ENCODE results near the gene FGD6. TPM values are rescaled to one million over a fixed set of nuclear protein-coding genes. Genes with fewer than 3 reads are reported as not detected.

FGD6 gene
- total and polyA plus RNA-seq, 11 donors: 2.8 to 29.1 (median 18.5) TPM

DNA sequence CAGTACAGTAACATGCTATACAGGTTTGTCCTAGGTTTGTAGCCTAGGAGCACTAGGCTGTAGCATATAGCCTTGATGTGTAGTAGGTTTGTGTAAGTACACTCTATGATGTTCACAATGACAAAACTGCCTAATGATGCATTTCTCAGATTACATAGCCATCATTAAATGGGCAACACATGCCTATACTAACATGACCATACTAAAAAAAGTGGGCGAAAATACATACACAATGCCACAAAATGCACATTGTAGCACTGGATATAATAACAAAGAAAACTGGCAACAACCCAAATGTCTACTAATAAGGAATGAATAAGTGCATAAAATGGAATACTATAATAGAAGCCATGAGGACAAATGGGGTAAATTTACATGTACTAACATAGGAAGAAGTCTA, 182.5 kb downstream of the FGD6 start:
- Histone ChIP-seq H3K27ac (no peak overlapping the region), H3K9me3 (no peaks in the 10 kb centered on the region), H3K36me3 (peaks cover 0 to 100% (median 85%) of the 10 kb centered on the region in 9 donors), H3K27me3 (no peaks in the 10 kb centered on the region), H3K4me3 (no peak overlapping the region), H3K4me1 (peaks cover 0 to 9% (median 0%) of the 10 kb centered on the region in 12 donors)
- intact Hi-C loops (cut with DNase I): no loop called here
- no peak for TF ChIP-seq POLR2A (IDR thresholded peaks at IDR 0.05)
- TF ChIP-seq, protein P1, sequence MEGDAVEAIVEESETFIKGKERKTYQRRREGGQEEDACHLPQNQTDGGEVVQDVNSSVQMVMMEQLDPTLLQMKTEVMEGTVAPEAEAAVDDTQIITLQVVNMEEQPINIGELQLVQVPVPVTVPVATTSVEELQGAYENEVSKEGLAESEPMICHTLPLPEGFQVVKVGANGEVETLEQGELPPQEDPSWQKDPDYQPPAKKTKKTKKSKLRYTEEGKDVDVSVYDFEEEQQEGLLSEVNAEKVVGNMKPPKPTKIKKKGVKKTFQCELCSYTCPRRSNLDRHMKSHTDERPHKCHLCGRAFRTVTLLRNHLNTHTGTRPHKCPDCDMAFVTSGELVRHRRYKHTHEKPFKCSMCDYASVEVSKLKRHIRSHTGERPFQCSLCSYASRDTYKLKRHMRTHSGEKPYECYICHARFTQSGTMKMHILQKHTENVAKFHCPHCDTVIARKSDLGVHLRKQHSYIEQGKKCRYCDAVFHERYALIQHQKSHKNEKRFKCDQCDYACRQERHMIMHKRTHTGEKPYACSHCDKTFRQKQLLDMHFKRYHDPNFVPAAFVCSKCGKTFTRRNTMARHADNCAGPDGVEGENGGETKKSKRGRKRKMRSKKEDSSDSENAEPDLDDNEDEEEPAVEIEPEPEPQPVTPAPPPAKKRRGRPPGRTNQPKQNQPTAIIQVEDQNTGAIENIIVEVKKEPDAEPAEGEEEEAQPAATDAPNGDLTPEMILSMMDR (IDR thresholded peaks at IDR 0.05): no peak
- no peak for DNase-seq
- 91 to 96% (median 94%) methylated on average over 1 of the region's 1 CpG for WGBS, 4 donors
- no peak for ATAC-seq

Other genes with a start within 250 kb of the FGD6 start
- 100 to 1,000 TPM; 195 to 638 (median 351) TPM for gene NDUFA12, start 213.8 kb downstream of the FGD6 start, total RNA-seq
- 100 to 1,000 TPM; 550 to 872 TPM for gene NDUFA12, start 213.8 kb downstream of the FGD6 start, polyA plus RNA-seq
- gene NR2C1, start 143.8 kb downstream of the FGD6 start, total RNA-seq: 10 to 100 TPM; 28.1 to 43.7 (median 34.5) TPM
- gene NR2C1, start 143.8 kb downstream of the FGD6 start, polyA plus RNA-seq: 10 to 100 TPM; 11.0 to 45.6 TPM
- 10 to 100 TPM; 53.6 to 89.9 (median 66.2) TPM for gene VEZT, start 340 bp upstream of the FGD6 start, total RNA-seq
- 10 to 100 TPM; 14.6 to 36.2 TPM for gene VEZT, start 340 bp upstream of the FGD6 start, polyA plus RNA-seq